Parathyroid adenoma (tissue), 2 donors: Measurements from ENCODE around the gene LSAMP.

Experiments used
- H2AFZ ChIP-seq: fragments of 300-600 bp; sonication (generic); one replicate; pipeline ENCODE4 v1.7.0; 2017; ENCODE audit warnings: antibody characterized with exemption, mild to moderate bottlenecking
- H3K27ac ChIP-seq: fragments of 300-600 bp; sonication (generic); one replicate; pipeline ENCODE4 v1.7.0; 2017
- H3K27me3 ChIP-seq: fragments of 300-600 bp; sonication (generic); one replicate; pipeline ENCODE4 v1.7.0; 2017; ENCODE audit warnings: low read length; ENCODE audit not compliant: control insufficient read depth, insufficient read depth
- H3K36me3 ChIP-seq: fragments of 300-600 bp; sonication (generic); one replicate; pipeline ENCODE4 v1.7.0; 2017; ENCODE audit warnings: low read length; ENCODE audit not compliant: control insufficient read depth, insufficient read depth
- H3K4me1 ChIP-seq: fragments of 300-600 bp; sonication (generic); one replicate; pipeline ENCODE4 v1.7.0; 2017; ENCODE audit warnings: control low read depth
- H3K4me2 ChIP-seq: fragments of 300-600 bp; sonication (generic); one replicate; pipeline ENCODE4 v1.7.0; 2017; ENCODE audit warnings: low read length
- H3K4me3 ChIP-seq: fragments of 300-600 bp; sonication (generic); one replicate; pipeline ENCODE4 v1.7.0; 2017; ENCODE audit warnings: low read depth, low read length
- H3K79me2 ChIP-seq: fragments of 300-600 bp; sonication (generic); one replicate; pipeline ENCODE4 v1.7.0; 2017; ENCODE audit warnings: control low read depth
- H3K9ac ChIP-seq: fragments of 300-600 bp; sonication (generic); one replicate; pipeline ENCODE4 v1.7.0; 2017; ENCODE audit warnings: mild to moderate bottlenecking
- H3K9me3 ChIP-seq: fragments of 300-600 bp; sonication (generic); one replicate; pipeline ENCODE4 v1.7.0; 2017; ENCODE audit warnings: low read length; ENCODE audit not compliant: control insufficient read depth
- TF ChIP-seq, protein P1 (sequence below): fragments of 300-600 bp; sonication (generic); IDR thresholded peaks from one replicate; pipeline ENCODE4 v1.7.0; 2017; ENCODE audit warnings: antibody characterized with exemption, mild to moderate bottlenecking
- donor health status: primary hyperparathyroidism.

LSAMP gene

DNA sequence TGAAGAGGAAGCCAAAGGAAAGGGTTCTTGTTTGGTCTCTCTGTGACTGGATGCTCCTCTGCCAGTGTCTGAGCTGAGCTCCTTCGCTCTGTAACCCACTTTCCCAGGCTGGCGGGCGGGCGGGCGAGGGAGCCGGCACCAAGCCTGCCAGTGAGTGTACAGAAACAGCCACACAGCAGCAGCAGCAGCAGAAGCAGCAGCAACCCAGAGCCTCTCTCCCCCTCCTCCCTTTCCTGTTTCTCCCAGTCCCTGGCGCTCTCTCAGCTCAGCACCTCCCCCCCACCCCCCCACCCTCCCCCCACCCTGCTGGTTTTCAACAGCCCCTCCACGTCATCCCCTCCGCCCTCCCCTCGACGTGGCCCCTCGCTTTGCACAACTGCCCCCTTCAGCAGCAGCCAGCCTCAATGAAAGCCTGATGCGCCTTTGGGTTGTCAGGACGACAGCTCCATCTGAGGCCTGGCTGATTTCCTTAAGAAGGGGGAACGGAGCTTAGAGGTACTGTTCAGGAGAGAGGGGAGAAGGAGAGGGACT is at the start of gene LSAMP:
Gene LSAMP (minus strand): TSS at position 177 of the 531 bp plus-strand sequence.
- TF ChIP-seq, protein P1, sequence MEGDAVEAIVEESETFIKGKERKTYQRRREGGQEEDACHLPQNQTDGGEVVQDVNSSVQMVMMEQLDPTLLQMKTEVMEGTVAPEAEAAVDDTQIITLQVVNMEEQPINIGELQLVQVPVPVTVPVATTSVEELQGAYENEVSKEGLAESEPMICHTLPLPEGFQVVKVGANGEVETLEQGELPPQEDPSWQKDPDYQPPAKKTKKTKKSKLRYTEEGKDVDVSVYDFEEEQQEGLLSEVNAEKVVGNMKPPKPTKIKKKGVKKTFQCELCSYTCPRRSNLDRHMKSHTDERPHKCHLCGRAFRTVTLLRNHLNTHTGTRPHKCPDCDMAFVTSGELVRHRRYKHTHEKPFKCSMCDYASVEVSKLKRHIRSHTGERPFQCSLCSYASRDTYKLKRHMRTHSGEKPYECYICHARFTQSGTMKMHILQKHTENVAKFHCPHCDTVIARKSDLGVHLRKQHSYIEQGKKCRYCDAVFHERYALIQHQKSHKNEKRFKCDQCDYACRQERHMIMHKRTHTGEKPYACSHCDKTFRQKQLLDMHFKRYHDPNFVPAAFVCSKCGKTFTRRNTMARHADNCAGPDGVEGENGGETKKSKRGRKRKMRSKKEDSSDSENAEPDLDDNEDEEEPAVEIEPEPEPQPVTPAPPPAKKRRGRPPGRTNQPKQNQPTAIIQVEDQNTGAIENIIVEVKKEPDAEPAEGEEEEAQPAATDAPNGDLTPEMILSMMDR, result no peak
- Histone ChIP-seq H3K79me2 (no peaks in the 10 kb centered on the region), H3K27me3 (no peaks in the 10 kb centered on the region), H3K27ac (no peak within 1 kb of the TSS), H3K4me2 (peak within 1 kb of the TSS; percentile 54), H3K9me3 (no peaks in the 10 kb centered on the region), H3K4me1 (no peaks in the 10 kb centered on the region), H2AFZ (peak within 1 kb of the TSS; percentile 51), H3K4me3 (no peak within 1 kb of the TSS), H3K9ac (no peak within 1 kb of the TSS), H3K36me3 (no peaks in the 10 kb centered on the region)

DNA sequence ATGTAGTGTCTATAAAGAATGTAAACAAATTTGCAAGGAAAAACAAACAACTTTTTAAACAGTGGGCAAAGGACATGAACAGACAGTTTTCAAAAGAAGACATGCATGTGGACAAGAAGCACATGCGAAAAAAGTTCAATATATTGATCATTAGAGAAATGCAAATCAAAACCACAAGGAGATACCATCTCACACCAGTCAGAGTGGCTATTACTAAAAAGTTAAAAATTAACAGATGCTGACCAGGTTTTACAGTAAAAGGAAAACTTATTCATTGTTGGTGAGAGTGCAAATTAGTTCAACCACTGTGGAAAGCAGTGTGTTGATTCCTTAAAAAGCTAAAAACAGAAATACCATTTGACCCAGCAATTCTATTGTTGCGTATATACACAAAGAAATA is 47.1 kb upstream of the LSAMP start:
- no peaks in the 10 kb centered on the region for H3K9me3 ChIP-seq
- H2AFZ ChIP-seq, result no peak overlapping the region
- no peak overlapping the region for H3K9ac ChIP-seq
- H3K27ac ChIP-seq, result no peak overlapping the region
- H3K79me2 ChIP-seq, result no peaks in the 10 kb centered on the region
- H3K36me3 ChIP-seq, result peaks cover 5% of the 10 kb centered on the region
- no peak overlapping the region for H3K4me2 ChIP-seq
- TF ChIP-seq, protein P1, result no peak
- no peak overlapping the region for H3K4me3 ChIP-seq
- H3K4me1 ChIP-seq, result no peaks in the 10 kb centered on the region
- H3K27me3 ChIP-seq, result no peaks in the 10 kb centered on the region

DNA sequence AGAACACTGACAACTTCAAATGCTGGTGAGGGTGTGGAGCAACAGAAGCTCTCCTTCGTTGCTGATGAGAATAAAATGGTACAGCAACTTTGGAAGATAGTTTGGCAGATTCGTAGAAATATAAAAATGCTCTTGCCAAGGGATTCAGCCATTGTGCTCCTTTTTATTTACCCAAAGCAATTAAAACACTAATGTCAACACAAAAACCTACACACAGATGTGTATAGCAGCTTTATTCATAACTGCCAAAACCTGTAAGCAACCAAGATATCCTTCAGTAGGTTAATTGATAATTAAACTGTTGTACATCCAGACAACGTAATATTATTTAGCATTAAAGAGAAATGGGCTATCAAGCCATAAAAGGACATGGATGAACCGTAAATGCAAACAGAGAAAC is 37.8 kb upstream of the LSAMP start:
- Histone ChIP-seq H3K4me2 (no peak overlapping the region), H3K27ac (no peak overlapping the region), H2AFZ (no peak overlapping the region), H3K4me1 (no peaks in the 10 kb centered on the region), H3K9me3 (no peaks in the 10 kb centered on the region), H3K9ac (no peak overlapping the region), H3K4me3 (no peak overlapping the region), H3K79me2 (no peaks in the 10 kb centered on the region), H3K27me3 (no peaks in the 10 kb centered on the region), H3K36me3 (peaks cover 2% of the 10 kb centered on the region)
- TF ChIP-seq, protein P1, result no peak

DNA sequence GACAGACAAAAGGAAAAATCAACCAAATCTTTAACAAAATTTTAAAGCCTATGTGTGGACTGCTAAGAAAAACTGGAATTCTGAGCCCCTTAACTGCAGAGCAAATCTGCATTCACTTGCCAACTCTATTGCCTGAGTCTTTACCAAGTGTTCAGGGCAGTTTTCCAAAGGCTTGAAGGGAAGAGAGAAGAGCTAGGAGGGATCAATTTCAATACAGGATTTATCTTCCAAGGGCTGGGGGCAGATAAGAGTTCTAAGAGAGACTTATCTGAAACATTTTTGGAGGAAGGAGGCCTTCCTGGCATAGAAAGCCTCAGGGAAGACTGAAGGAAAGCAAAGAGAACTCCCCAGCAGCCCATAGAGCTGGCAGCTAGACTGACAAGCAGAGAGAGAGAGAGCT is 31.4 kb upstream of the LSAMP start:
- H3K4me3 ChIP-seq, result no peak overlapping the region
- H3K36me3 ChIP-seq, result no peaks in the 10 kb centered on the region
- H2AFZ ChIP-seq, result no peak overlapping the region
- TF ChIP-seq, protein P1, result no peak
- H3K9me3 ChIP-seq, result no peaks in the 10 kb centered on the region
- H3K4me1 ChIP-seq, result no peaks in the 10 kb centered on the region
- H3K79me2 ChIP-seq, result no peaks in the 10 kb centered on the region
- H3K9ac ChIP-seq, result no peak overlapping the region
- no peak overlapping the region for H3K4me2 ChIP-seq
- H3K27ac ChIP-seq, result no peak overlapping the region
- H3K27me3 ChIP-seq, result no peaks in the 10 kb centered on the region

DNA sequence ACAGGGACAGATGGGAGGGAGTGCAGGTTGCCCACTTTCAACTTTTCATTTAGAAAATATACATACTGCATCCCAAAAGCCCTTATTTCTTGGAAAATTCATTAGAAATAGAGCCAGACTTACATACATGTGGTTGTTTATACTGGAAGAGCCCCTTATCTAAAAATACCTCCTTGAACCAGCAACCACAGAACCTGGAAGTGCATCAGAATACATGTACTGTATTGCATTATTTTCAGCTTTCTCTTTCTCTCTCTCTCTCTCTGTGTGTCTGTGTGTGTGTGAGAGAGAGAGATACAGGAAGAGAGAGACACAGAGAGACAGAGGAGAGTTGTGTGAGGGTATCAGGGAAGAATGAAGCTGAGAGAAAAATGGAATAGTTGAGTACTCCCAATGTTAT is 29.5 kb upstream of the LSAMP start:
- Histone ChIP-seq H3K27ac (no peak overlapping the region), H3K4me3 (no peak overlapping the region), H3K79me2 (no peaks in the 10 kb centered on the region), H3K27me3 (no peaks in the 10 kb centered on the region), H2AFZ (no peak overlapping the region), H3K36me3 (no peaks in the 10 kb centered on the region), H3K4me2 (no peak overlapping the region), H3K9me3 (no peaks in the 10 kb centered on the region), H3K9ac (no peak overlapping the region), H3K4me1 (no peaks in the 10 kb centered on the region)
- TF ChIP-seq, protein P1, result no peak
